Measurements from ENCODE around the gene RALBP1. TPM values are rescaled to one million over a fixed set of nuclear protein-coding genes. Genes with fewer than 3 reads are reported as not detected.

The RALBP1 gene
- total RNA-seq, 1 experiment from 2014 or later: 66.2 TPM

- no peak for TF ChIP-seq EGR1 (IDR thresholded peaks at IDR 0.05; ENCODE audit: low read depth)
- no peak for TF ChIP-seq EZH2phosphoT487 (IDR thresholded peaks at IDR 0.05; ENCODE audit: borderline replicate concordance)
- no peak for TF ChIP-seq POLR2A (IDR thresholded peaks at IDR 0.05; ENCODE audit: borderline replicate concordance, extremely low read depth, insufficient read depth, insufficient read length)
- no peak for TF ChIP-seq JUND (IDR thresholded peaks at IDR 0.05)
- TF ChIP-seq SRF (IDR thresholded peaks at IDR 0.05; ENCODE audit: low read depth): no peak
- TF ChIP-seq MAX (IDR thresholded peaks at IDR 0.05): no peak
- TF ChIP-seq POLR2AphosphoS5 (IDR thresholded peaks at IDR 0.05; ENCODE audit: low read depth, low read length): no peak
- no peak for TF ChIP-seq CEBPB (IDR thresholded peaks at IDR 0.05; ENCODE audit: low read depth)
- TF ChIP-seq YY1 (IDR thresholded peaks at IDR 0.05; ENCODE audit: extremely low read depth, insufficient replicate concordance, low read depth, low read length): no peak
- no peak for TF ChIP-seq ZFX (IDR thresholded peaks at IDR 0.05)
- H3K9ac ChIP-seq (ENCODE audit: low read length): no peak overlapping the region
- no peak overlapping the region for H2AFZ ChIP-seq (ENCODE audit: low read depth, low read length, poor library complexity, severe bottlenecking)
- H3K4me1 ChIP-seq (ENCODE audit: control insufficient read depth in 1 of 2, insufficient read depth in 2 of 2, low read length in 2 of 2): peaks cover 0 to 10% of the 10 kb centered on the region in 2 experiments; a peak in 1 of 4 replicates
- CTCF ChIA-PET: no interaction called here
- ATAC-seq: no peak
- RAD21 ChIA-PET (ENCODE audit: low non-redundant PET in 1 of 2, low total read pairs in 2 of 2, uncharacterized antibody in 2 of 2, unreplicated experiment in 2 of 2): no interaction called here
- no peak overlapping the region for H3K4me3 ChIP-seq (replicated peaks in 1 of 2; ENCODE audit: low read depth in 1 of 2, low read length in 2 of 2)
- H3K79me2 ChIP-seq (ENCODE audit: insufficient read depth, low read length): 0 out of 2 replicates have a peak, but pooled peaks cover 9% of the 10 kb centered on the region
- no peaks in the 10 kb centered on the region for H3K9me2 ChIP-seq (ENCODE audit: insufficient read depth)
- no peaks in the 10 kb centered on the region for H3K9me3 ChIP-seq (ENCODE audit: control insufficient read depth in 1 of 2, insufficient read depth in 1 of 2, low read depth in 1 of 2, low read length in 2 of 2)
- POLR2A ChIA-PET: no interaction called here
- no peak for DNase-seq (ENCODE audit: low read depth, low spot score)
- no peaks in the 10 kb centered on the region for H4K20me1 ChIP-seq (ENCODE audit: insufficient read depth)
- H3K27ac ChIP-seq (ENCODE audit: low read depth, low read length): no peak overlapping the region
- peaks cover 0 to 6% of the 10 kb centered on the region in 2 experiments; a peak in 2 of 4 replicates for H3K36me3 ChIP-seq (ENCODE audit: control insufficient read depth in 1 of 2, insufficient read depth in 2 of 2, low read length in 2 of 2)
- BruUV-seq (replicated peaks): no TSS peak
- H3K4me2 ChIP-seq (ENCODE audit: low read length): no peak overlapping the region
- no peaks in the 10 kb centered on the region for H3K27me3 ChIP-seq (ENCODE audit: insufficient read depth, low read length)
- intact Hi-C loops (cut with micrococcal nuclease): no loop called here
Measured at GRCh38 chr18:9522952-9523351, 47.6 kb downstream of the RALBP1 start.

- Histone ChIP-seq H3K4me3 (replicated peaks in 1 of 2; ENCODE audit: low read depth in 1 of 2, low read length in 2 of 2) (no peak overlapping the region), H3K36me3 (ENCODE audit: control insufficient read depth in 1 of 2, insufficient read depth in 2 of 2, low read length in 2 of 2) (peaks cover 0 to 6% of the 10 kb centered on the region in 2 experiments; a peak in 3 of 4 replicates), H2AFZ (ENCODE audit: low read depth, low read length, poor library complexity, severe bottlenecking) (no peak overlapping the region), H3K4me2 (ENCODE audit: low read length) (no peak overlapping the region; the same call in 1 of the 2 replicates), H3K4me1 (ENCODE audit: control insufficient read depth in 1 of 2, insufficient read depth in 2 of 2, low read length in 2 of 2) (peaks cover 0 to 10% of the 10 kb centered on the region in 2 experiments; a peak in 1 of 4 replicates), H3K9ac (ENCODE audit: low read length) (no peak overlapping the region), H3K79me2 (ENCODE audit: insufficient read depth, low read length) (no peaks in the 10 kb centered on the region), H3K9me2 (ENCODE audit: insufficient read depth) (no peaks in the 10 kb centered on the region), H3K27ac (ENCODE audit: low read depth, low read length) (no peak overlapping the region), H3K9me3 (ENCODE audit: control insufficient read depth in 1 of 2, insufficient read depth in 1 of 2, low read depth in 1 of 2, low read length in 2 of 2) (no peaks in the 10 kb centered on the region), H4K20me1 (ENCODE audit: insufficient read depth) (no peaks in the 10 kb centered on the region), H3K27me3 (ENCODE audit: insufficient read depth, low read length) (no peaks in the 10 kb centered on the region)
- DNase-seq (ENCODE audit: low read depth, low spot score) (no peak), ATAC-seq (peak; percentile 55; the same call in 1 of the 2 replicates)
- intact Hi-C loops (cut with micrococcal nuclease): no loop called here
- CTCF ChIA-PET: no interaction called here
- TF ChIP-seq EZH2phosphoT487 (IDR thresholded peaks at IDR 0.05; ENCODE audit: borderline replicate concordance) (no peak), EZH2 (IDR thresholded peaks at IDR 0.05) (no peak), TCF7L2 (IDR thresholded peaks at IDR 0.05; ENCODE audit: borderline replicate concordance, extremely low read depth, insufficient read depth, insufficient read length) (no peak), SIN3A (IDR thresholded peaks at IDR 0.05; ENCODE audit: low read depth) (no peak), MAX (IDR thresholded peaks at IDR 0.05) (no peak), ATF3 (IDR thresholded peaks at IDR 0.05) (no peak), CEBPB (IDR thresholded peaks at IDR 0.05; ENCODE audit: low read depth) (no peak), ZNF274 (IDR thresholded peaks at IDR 0.05; ENCODE audit: low read depth, low read length) (no peak), EGR1 (IDR thresholded peaks at IDR 0.05; ENCODE audit: low read depth) (no peak), CBX3 (IDR thresholded peaks at IDR 0.05; ENCODE audit: low read depth) (no peak), ELF1 (IDR thresholded peaks at IDR 0.05; ENCODE audit: borderline replicate concordance, low read depth) (no peak), YY1 (IDR thresholded peaks at IDR 0.05; ENCODE audit: extremely low read depth, insufficient replicate concordance, low read depth, low read length) (no peak), REST (IDR thresholded peaks at IDR 0.05; ENCODE audit: low read depth) (no peak), SRF (IDR thresholded peaks at IDR 0.05; ENCODE audit: low read depth) (no peak)
- POLR2A ChIA-PET: no interaction called here
- BruUV-seq (replicated peaks): no TSS peak
- RAD21 ChIA-PET (ENCODE audit: low non-redundant PET in 1 of 2, low total read pairs in 2 of 2, uncharacterized antibody in 2 of 2, unreplicated experiment in 2 of 2): no interaction called here
Measured at GRCh38 chr18:9526458-9526857, 51.1 kb downstream of the RALBP1 start.
